ENCODE measurements around the gene DNAH14. TPM values are rescaled to one million over a fixed set of nuclear protein-coding genes. Genes with fewer than 3 reads are reported as not detected.
A peak's percentile ranks its signal among the peaks of the same experiment; 100 is the strongest.

DNAH14 gene
- total and polyA plus RNA-seq, 2 experiments from 2014 or later = 13.5 to 40.8 TPM

DNA sequence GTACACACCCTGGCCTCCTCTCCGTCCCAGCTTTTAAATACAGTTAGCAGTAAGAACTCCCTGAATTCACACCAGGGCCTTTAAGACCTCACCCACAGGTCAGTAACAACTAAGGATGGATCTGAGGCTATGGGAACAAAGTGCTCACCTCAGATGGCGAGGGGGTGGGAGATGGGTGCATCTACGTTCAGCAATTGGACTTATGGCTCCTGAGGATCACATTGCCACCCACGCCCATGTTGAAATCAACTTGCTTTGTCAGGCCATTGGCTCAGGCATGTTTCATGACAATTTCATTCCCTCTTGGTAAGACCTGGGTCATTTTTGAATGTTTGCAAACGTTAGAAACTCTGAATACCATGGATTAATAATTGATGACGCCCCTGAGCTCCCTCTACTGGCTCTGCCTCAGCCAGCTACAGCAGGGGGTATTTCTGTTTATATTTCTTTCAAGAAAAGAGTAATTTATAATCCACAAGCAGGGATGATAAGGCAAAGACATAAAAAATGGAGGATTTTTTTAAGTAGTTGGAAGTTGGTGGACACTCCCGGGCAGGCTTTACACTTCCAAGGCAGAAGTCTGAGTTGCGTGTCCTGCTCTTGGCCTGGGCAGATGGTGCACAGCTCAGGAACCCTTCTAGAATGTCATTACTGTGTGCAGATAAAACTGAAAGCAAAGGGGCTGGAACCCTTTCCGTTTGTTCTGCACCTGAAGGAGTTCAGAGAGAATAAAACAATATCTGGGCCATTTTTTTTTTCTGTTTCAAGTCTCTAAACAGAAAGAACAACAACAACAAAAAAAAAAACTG, 512.0 kb downstream of the DNAH14 start:
- H3K9me3 ChIP-seq (ENCODE audit: low read depth) = no peaks in the 10 kb centered on the region
- H3K4me1 ChIP-seq (ENCODE audit: low read depth) = no peaks in the 10 kb centered on the region
- H3K27me3 ChIP-seq = no peaks in the 10 kb centered on the region
- H3K4me3 ChIP-seq = no peak overlapping the region
- DNase-seq (ENCODE audit: low read depth in 1 of 2, low spot score in 1 of 2) = no peak
- TF ChIP-seq, protein P1, sequence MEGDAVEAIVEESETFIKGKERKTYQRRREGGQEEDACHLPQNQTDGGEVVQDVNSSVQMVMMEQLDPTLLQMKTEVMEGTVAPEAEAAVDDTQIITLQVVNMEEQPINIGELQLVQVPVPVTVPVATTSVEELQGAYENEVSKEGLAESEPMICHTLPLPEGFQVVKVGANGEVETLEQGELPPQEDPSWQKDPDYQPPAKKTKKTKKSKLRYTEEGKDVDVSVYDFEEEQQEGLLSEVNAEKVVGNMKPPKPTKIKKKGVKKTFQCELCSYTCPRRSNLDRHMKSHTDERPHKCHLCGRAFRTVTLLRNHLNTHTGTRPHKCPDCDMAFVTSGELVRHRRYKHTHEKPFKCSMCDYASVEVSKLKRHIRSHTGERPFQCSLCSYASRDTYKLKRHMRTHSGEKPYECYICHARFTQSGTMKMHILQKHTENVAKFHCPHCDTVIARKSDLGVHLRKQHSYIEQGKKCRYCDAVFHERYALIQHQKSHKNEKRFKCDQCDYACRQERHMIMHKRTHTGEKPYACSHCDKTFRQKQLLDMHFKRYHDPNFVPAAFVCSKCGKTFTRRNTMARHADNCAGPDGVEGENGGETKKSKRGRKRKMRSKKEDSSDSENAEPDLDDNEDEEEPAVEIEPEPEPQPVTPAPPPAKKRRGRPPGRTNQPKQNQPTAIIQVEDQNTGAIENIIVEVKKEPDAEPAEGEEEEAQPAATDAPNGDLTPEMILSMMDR (IDR thresholded peaks at IDR 0.05; ENCODE audit: low read depth, low read length) = peak; percentile 30
- H3K36me3 ChIP-seq = no peaks in the 10 kb centered on the region
- H3K27ac ChIP-seq = no peak overlapping the region

DNA sequence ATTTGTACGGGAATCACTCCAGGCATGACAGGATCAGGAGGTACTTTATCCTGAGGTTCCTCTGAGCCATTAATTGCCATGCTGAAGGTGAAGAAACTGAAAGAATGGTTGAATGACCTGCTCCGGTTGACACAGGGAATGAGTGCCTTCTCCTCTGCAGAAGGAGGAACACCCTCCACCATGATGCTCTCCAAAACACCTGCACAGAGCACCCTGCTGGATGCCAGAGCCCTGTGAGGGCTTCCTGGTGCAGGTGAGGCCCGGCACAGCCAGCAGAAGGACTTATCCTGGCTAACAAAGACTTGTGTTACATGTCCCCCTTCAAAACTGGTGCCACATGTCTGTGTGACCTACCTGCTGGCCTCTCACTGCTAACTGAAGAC, 512.6 kb downstream of the DNAH14 start:
- H3K36me3 ChIP-seq = no peaks in the 10 kb centered on the region
- TF ChIP-seq, protein P1 (IDR thresholded peaks at IDR 0.05; ENCODE audit: low read depth, low read length) = no peak
- H3K9me3 ChIP-seq (ENCODE audit: low read depth) = no peaks in the 10 kb centered on the region
- DNase-seq (ENCODE audit: low read depth in 1 of 2, low spot score in 1 of 2) = no peak
- H3K4me3 ChIP-seq = no peak overlapping the region
- no peaks in the 10 kb centered on the region for H3K27me3 ChIP-seq
- H3K27ac ChIP-seq = no peak overlapping the region
- peaks cover 6% of the 10 kb centered on the region for H3K4me1 ChIP-seq (ENCODE audit: low read depth)

- TF ChIP-seq, protein P1 (IDR thresholded peaks at IDR 0.05; ENCODE audit: low read depth, low read length) = no peak
- H3K27me3 ChIP-seq = no peaks in the 10 kb centered on the region
- H3K9me3 ChIP-seq (ENCODE audit: low read depth) = no peaks in the 10 kb centered on the region
- H3K4me1 ChIP-seq (ENCODE audit: low read depth) = peaks cover 10% of the 10 kb centered on the region
- DNase-seq (ENCODE audit: low read depth in 1 of 2, low spot score in 1 of 2) = peak in 1 of 2 donors; percentile 38
- no peak overlapping the region for H3K27ac ChIP-seq
- H3K36me3 ChIP-seq = no peaks in the 10 kb centered on the region
- H3K4me3 ChIP-seq = no peak overlapping the region
Observed at GRCh38 chr1:225445639-225446594, 516.4 kb downstream of the DNAH14 start.

DNA sequence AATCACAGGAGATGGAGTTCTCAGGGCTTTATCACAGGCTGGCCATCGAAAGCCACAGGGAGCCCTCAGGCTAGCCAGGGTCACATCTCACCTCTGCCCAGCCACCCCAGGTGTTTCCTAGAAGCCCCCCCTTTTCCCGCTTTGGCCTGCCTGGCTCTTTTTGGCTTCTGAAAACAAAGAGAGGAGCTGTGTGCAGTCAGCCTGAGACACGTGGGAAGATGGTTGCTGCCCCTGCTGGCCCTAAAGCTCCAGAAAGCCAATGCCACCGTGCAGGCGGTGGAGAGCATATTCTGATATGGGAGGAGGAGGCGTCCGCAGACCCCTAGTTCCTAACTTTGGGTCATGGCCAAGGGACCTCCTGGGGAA, 517.1 kb downstream of the DNAH14 start:
- Histone ChIP-seq H3K36me3 (no peaks in the 10 kb centered on the region), H3K4me3 (no peak overlapping the region), H3K27ac (no peak overlapping the region), H3K27me3 (no peaks in the 10 kb centered on the region), H3K9me3 (ENCODE audit: low read depth) (no peaks in the 10 kb centered on the region), H3K4me1 (ENCODE audit: low read depth) (peaks cover 10% of the 10 kb centered on the region)
- no peak for DNase-seq (ENCODE audit: low read depth in 1 of 2, low spot score in 1 of 2)
- TF ChIP-seq, protein P1 (IDR thresholded peaks at IDR 0.05; ENCODE audit: low read depth, low read length) = no peak

DNA sequence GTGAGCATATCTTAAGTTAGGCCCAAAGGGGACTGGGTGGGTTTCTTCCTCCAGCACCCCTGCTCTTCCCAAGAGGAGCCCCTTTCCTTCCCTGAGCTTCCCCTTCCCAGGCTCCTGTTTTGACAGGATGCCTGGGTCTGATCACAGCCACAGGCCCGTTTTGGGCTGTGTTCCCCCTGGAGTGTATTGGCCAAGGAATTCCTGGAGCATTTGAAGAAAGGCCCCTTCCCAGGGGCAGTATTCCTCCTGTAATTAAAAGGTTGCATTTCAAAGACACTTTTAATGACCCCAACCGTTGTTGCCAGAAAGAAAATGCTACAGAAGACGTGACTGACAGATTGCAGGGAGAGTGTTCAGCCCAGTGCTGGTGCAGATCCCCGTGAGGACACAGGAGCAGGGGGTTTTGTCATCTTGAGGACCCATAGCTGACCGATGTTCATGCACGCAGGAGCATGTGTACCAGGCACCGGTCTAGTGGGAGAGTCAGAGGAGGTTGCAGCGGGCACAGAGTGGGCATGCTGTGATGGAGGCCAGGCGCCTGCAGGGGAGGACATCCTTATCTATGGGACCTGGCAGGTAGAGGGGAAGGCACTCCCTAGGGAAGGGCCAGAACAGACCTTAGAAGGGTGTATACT, 517.6 kb downstream of the DNAH14 start:
- H3K27ac ChIP-seq = no peak overlapping the region

More for the DNA sequence above, 517.6 kb downstream of the DNAH14 start:
- H3K4me3 ChIP-seq = no peak overlapping the region
- no peaks in the 10 kb centered on the region for H3K9me3 ChIP-seq (ENCODE audit: low read depth)
- TF ChIP-seq, protein P1 (IDR thresholded peaks at IDR 0.05; ENCODE audit: low read depth, low read length) = no peak
- no peak for DNase-seq (ENCODE audit: low read depth in 1 of 2, low spot score in 1 of 2)
- H3K4me1 ChIP-seq (ENCODE audit: low read depth) = peaks cover 10% of the 10 kb centered on the region
- H3K36me3 ChIP-seq = no peaks in the 10 kb centered on the region
- H3K27me3 ChIP-seq = no peaks in the 10 kb centered on the region

Data from cardiac muscle cell (in vitro differentiated cells and primary cell).